ENCODE results near the gene RPH3AL. TPM values are rescaled to one million over a fixed set of nuclear protein-coding genes. Genes with fewer than 3 reads are reported as not detected.

The RPH3AL gene
- total RNA-seq, 1 experiment from 2014 or later, result 3.0 TPM

GRCh38 chr17:246226-246625, 106.4 kb downstream of the RPH3AL start:
- Mint-ChIP-seq H3K27ac (no peak overlapping the region), H3K36me3 (ENCODE audit: insufficient read depth in 1 of 3, low read depth in 3 of 3) (no peaks in the 10 kb centered on the region; a peak in 3 of 7 replicates)
- no peak overlapping the region for H3K18ac ChIP-seq (ENCODE audit: insufficient read length, low read depth, low read length)

More at GRCh38 chr17:246226-246625, 106.4 kb downstream of the RPH3AL start:
- Histone ChIP-seq H3K4me1 (ENCODE audit: insufficient read depth, low read length) (no peaks in the 10 kb centered on the region), H3T11ph (ENCODE audit: low read length) (no peak overlapping the region), H2BK5ac (ENCODE audit: insufficient read length, low read length) (no peak overlapping the region), H4K91ac (ENCODE audit: insufficient read length, low read depth, low read length) (no peak overlapping the region), H3K4ac (ENCODE audit: low read depth, low read length) (no peak overlapping the region), H2BK12ac (ENCODE audit: insufficient read length, low read depth, low read length) (no peak overlapping the region), H3K9ac (ENCODE audit: extremely low read depth, insufficient read length, low read length) (no peak overlapping the region), H3K27me3 (ENCODE audit: insufficient read depth, low read length) (no peaks in the 10 kb centered on the region), H3K56ac (ENCODE audit: insufficient read length, low read depth, low read length) (no peak overlapping the region), H2BK15ac (ENCODE audit: low read depth, low read length) (no peak overlapping the region), H3K14ac (ENCODE audit: insufficient read depth, low read length) (no peak overlapping the region), H2AK5ac (ENCODE audit: insufficient read length, low read length) (no peak overlapping the region), H2BK120ac (ENCODE audit: low read depth, low read length, poor library complexity, severe bottlenecking) (no peak overlapping the region), H3K79me2 (ENCODE audit: insufficient read depth, low read length) (no peaks in the 10 kb centered on the region), H4K8ac (replicated peaks; ENCODE audit: insufficient read length, low read depth, low read length) (no peak overlapping the region), H3K23me2 (ENCODE audit: insufficient read length, low read depth, low read length, poor library complexity, severe bottlenecking) (peaks cover 3% of the 10 kb centered on the region), H4K5ac (ENCODE audit: insufficient read length, low read depth, low read length) (no peak overlapping the region), H3K9me3 (ENCODE audit: control insufficient read depth, low read depth, low read length) (no peaks in the 10 kb centered on the region), H3K79me1 (ENCODE audit: insufficient read depth, low read depth, low read length, poor library complexity, severe bottlenecking) (no peaks in the 10 kb centered on the region), H2AFZ (ENCODE audit: low read length) (no peak overlapping the region), H3K23ac (ENCODE audit: insufficient read length, low read depth, low read length) (no peak overlapping the region), H3K27ac (ENCODE audit: insufficient read length, low read depth, low read length) (no peak overlapping the region), H2BK20ac (ENCODE audit: low read depth, low read length, poor library complexity, severe bottlenecking) (no peak overlapping the region), H4K20me1 (ENCODE audit: control insufficient read depth, insufficient read depth, insufficient read length) (no peaks in the 10 kb centered on the region), H3K4me2 (ENCODE audit: insufficient read depth, insufficient read length, low read length) (no peak overlapping the region)
- Mint-ChIP-seq H3K9me3 (peaks cover 4% of the 10 kb centered on the region in 2 experiments; a peak in 2 of 5 replicates), H3K4me1 (no peaks in the 10 kb centered on the region), H3K4me3 (no peak overlapping the region), H3K27me3 (ENCODE audit: low read depth) (peaks cover 10% of the 10 kb centered on the region)
- TF ChIP-seq, protein P1, sequence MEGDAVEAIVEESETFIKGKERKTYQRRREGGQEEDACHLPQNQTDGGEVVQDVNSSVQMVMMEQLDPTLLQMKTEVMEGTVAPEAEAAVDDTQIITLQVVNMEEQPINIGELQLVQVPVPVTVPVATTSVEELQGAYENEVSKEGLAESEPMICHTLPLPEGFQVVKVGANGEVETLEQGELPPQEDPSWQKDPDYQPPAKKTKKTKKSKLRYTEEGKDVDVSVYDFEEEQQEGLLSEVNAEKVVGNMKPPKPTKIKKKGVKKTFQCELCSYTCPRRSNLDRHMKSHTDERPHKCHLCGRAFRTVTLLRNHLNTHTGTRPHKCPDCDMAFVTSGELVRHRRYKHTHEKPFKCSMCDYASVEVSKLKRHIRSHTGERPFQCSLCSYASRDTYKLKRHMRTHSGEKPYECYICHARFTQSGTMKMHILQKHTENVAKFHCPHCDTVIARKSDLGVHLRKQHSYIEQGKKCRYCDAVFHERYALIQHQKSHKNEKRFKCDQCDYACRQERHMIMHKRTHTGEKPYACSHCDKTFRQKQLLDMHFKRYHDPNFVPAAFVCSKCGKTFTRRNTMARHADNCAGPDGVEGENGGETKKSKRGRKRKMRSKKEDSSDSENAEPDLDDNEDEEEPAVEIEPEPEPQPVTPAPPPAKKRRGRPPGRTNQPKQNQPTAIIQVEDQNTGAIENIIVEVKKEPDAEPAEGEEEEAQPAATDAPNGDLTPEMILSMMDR (conservative IDR thresholded peaks at IDR 0.05), result no peak
- WGBS (ENCODE audit: extremely low coverage, insufficient read length, low lambda C conversion rate), result no CpG with 5 or more reads among the region's 14 CpGs
- DNase-seq, result no peak

Data from H9 (cell line).